ENCODE results near the gene CFAP68. TPM values are rescaled to one million over a fixed set of nuclear protein-coding genes. Genes with fewer than 3 reads are reported as not detected.

CFAP68 gene
- total RNA-seq, 1 experiment from 2014 or later, result 49.6 TPM

DNA sequence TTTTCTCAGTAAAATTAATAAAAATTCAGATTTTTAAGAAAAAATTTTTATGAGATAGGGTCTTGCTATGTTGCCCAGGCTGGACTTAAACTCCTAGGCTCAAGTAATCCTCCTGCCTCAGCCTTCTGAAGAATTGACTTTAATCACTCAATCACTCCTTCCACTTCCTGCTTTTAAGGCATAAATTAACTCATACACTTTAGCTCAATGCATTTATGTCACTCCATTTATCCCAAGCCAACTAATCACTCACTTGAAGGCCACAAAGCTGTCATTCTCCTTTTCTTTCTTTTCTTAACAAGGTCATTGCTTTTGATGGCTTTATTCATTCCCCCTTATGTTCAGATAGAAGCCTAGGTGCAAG lies 8.8 kb upstream of the CFAP68 start:
- ChIA-PET POLR2A (no interaction called here), CTCF (interaction anchor here (0.9 to 1.5 kb wide), 3 partner anchors 19 to 111 kb away, joined by 3 to 4 read pairs (median 3); no protein-coding TSS in a partner anchor), RAD21 (ENCODE audit: low non-redundant PET in 1 of 2, low total read pairs in 2 of 2, uncharacterized antibody in 2 of 2, unreplicated experiment in 2 of 2) (interaction anchor here in 1 of 2 experiments (0.7 kb wide), 1 partner anchor 53 kb away, joined by 6 read pairs; no protein-coding TSS in a partner anchor)
- no peaks in the 10 kb centered on the region for H3K9me2 ChIP-seq (ENCODE audit: insufficient read depth)
- H3K4me1 ChIP-seq (ENCODE audit: control insufficient read depth in 1 of 2, insufficient read depth in 2 of 2, low read length in 2 of 2), result peaks cover 0 to 18% of the 10 kb centered on the region in 2 experiments; a peak in 3 of 4 replicates
- H3K36me3 ChIP-seq (ENCODE audit: control insufficient read depth in 1 of 2, insufficient read depth in 2 of 2, low read length in 2 of 2), result peaks cover 4 to 10% of the 10 kb centered on the region in 2 experiments; a peak in 2 of 4 replicates
- peak overlapping the region; percentile 90 for H3K4me2 ChIP-seq (ENCODE audit: low read length)
- peak overlapping the region; percentile 89 to 90 for H3K4me3 ChIP-seq (replicated peaks in 1 of 2; ENCODE audit: low read depth in 1 of 2, low read length in 2 of 2)
- H3K9ac ChIP-seq (ENCODE audit: low read length), result peak overlapping the region; percentile 66
- no peaks in the 10 kb centered on the region for H3K27me3 ChIP-seq (ENCODE audit: insufficient read depth, low read length)
- intact Hi-C loops (cut with micrococcal nuclease), result no loop called here
- no peaks in the 10 kb centered on the region for H4K20me1 ChIP-seq (ENCODE audit: insufficient read depth)
- DNase-seq (ENCODE audit: low read depth, low spot score) (no peak), ATAC-seq (no peak)
- no peaks in the 10 kb centered on the region for H3K9me3 ChIP-seq (ENCODE audit: control insufficient read depth in 1 of 2, insufficient read depth in 1 of 2, low read depth in 1 of 2, low read length in 2 of 2)
- TF ChIP-seq EZH2phosphoT487 (IDR thresholded peaks at IDR 0.05; ENCODE audit: borderline replicate concordance) (no peak), CBX3 (IDR thresholded peaks at IDR 0.05; ENCODE audit: low read depth) (no peak), ZFX (IDR thresholded peaks at IDR 0.05) (no peak), CTCF (IDR thresholded peaks at IDR 0.05 in 2 of 3, conservative IDR thresholded peaks at IDR 0.05 in 1 of 3; ENCODE audit: borderline replicate concordance in 1 of 3, insufficient read depth in 1 of 3, low read depth in 2 of 3, low read length in 2 of 3) (no peak), REST (IDR thresholded peaks at IDR 0.05; ENCODE audit: low read depth) (no peak), YY1 (IDR thresholded peaks at IDR 0.05; ENCODE audit: extremely low read depth, insufficient replicate concordance, low read depth, low read length) (no peak), EGR1 (IDR thresholded peaks at IDR 0.05; ENCODE audit: low read depth) (no peak), JUND (IDR thresholded peaks at IDR 0.05) (no peak), TCF7L2 (IDR thresholded peaks at IDR 0.05; ENCODE audit: borderline replicate concordance, extremely low read depth, insufficient read depth, insufficient read length) (no peak), SIN3A (IDR thresholded peaks at IDR 0.05; ENCODE audit: low read depth) (no peak), POLR2A (IDR thresholded peaks at IDR 0.05; ENCODE audit: borderline replicate concordance, extremely low read depth, insufficient read depth, insufficient read length) (no peak), RAD21 (IDR thresholded peaks at IDR 0.05; ENCODE audit: low read depth) (no peak), EZH2 (IDR thresholded peaks at IDR 0.05) (no peak)
- TF ChIP-seq, protein P1, sequence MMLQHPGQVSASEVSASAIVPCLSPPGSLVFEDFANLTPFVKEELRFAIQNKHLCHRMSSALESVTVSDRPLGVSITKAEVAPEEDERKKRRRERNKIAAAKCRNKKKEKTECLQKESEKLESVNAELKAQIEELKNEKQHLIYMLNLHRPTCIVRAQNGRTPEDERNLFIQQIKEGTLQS (IDR thresholded peaks at IDR 0.05), result no peak
- TF ChIP-seq, protein P2, sequence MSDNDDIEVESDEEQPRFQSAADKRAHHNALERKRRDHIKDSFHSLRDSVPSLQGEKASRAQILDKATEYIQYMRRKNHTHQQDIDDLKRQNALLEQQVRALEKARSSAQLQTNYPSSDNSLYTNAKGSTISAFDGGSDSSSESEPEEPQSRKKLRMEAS (IDR thresholded peaks at IDR 0.05), result no peak
- BruUV-seq (replicated peaks), result no TSS peak
- 0 out of 2 replicates have a peak, but pooled peaks cover 9% of the 10 kb centered on the region for H3K79me2 ChIP-seq (ENCODE audit: insufficient read depth, low read length)
- H2AFZ ChIP-seq (ENCODE audit: low read depth, low read length, poor library complexity, severe bottlenecking), result peak overlapping the region; percentile 97
- H3K27ac ChIP-seq (ENCODE audit: low read depth, low read length), result peak overlapping the region; percentile 76
